H1 (cell line): ENCODE measurements around the gene DUS1L. TPM values are rescaled to one million over a fixed set of nuclear protein-coding genes. Genes with fewer than 3 reads are reported as not detected.

Experiments
- ASH2L ChIP-seq: fragments of 200-600, 300-600 bp; sonication (generic); IDR thresholded peaks from one replicate; pipeline ENCODE4 v1.7.1; 2017; ENCODE audit warnings: low read length
- ATF2 ChIP-seq: IDR thresholded peaks from 2 replicates; pipeline ENCODE4 v1.6.1; 2012; ENCODE audit warnings: low read length, inconsistent platforms
- CHD2 ChIP-seq: IDR thresholded peaks from 2 replicates; pipeline ENCODE4 v1.6.1; 2012; ENCODE audit warnings: low read length, improper control_type of control experiment
- GABPA ChIP-seq: IDR thresholded peaks from 2 replicates; pipeline ENCODE4 v1.6.1; 2011; ENCODE audit warnings: mild to moderate bottlenecking, low read length, moderate library complexity, borderline replicate concordance; ENCODE audit not compliant: insufficient read depth
- JUND ChIP-seq: IDR thresholded peaks from 2 replicates; pipeline ENCODE4 v1.6.1; 2011; ENCODE audit warnings: mild to moderate bottlenecking, improper control_type of control experiment, low read length
- RXRA ChIP-seq: IDR thresholded peaks from 2 replicates; pipeline ENCODE4 v1.6.1; 2011; ENCODE audit warnings: low read depth, mild to moderate bottlenecking, low read length, moderate library complexity; ENCODE audit not compliant: insufficient read depth
- SIN3A ChIP-seq, 2 experiments: IDR thresholded peaks in 1 of 2; conservative IDR thresholded peaks in 1 of 2; 2 replicates each; pipeline ENCODE4 v1.6.1; 2011 to 2012; ENCODE audit warnings: low read length in 2 of 2, improper control_type of control experiment in 1 of 2, low read depth in 1 of 2, mild to moderate bottlenecking in 1 of 2
- SRF ChIP-seq: IDR thresholded peaks from 2 replicates; pipeline ENCODE4 v1.6.1; 2011; ENCODE audit warnings: mild to moderate bottlenecking, low read depth, low read length, moderate library complexity
- polyA plus RNA-seq, 7 experiments: library from polyadenylated mRNA; depleted of rRNA in 3 of 7; stranded (reverse) in 5 of 7; unstranded in 2 of 7; fragments of >200 nt in 5 of 7; fragments of 200-250 nt in 2 of 7; gene quantifications; 1 replicate in 5 of 7; 2 replicates in 1 of 7; 4 replicates in 1 of 7; pipeline versions ENCODE4 v1.2.1 to v1.2.3, GENCODE V29; 2011 to 2013; ENCODE audit warnings: missing spikeins in 2 of 7, mixed read lengths in 2 of 7
- total RNA-seq: library from RNA; stranded (reverse); fragmentation: NEBNext Ultra II Directional; extraction: Animal tissue kit (Norgen Biotek cat#: 25700); gene quantifications from 2 replicates; pipeline ENCODE4 v1.2.1, GENCODE V29; 2021

The DUS1L gene
- total and polyA plus RNA-seq, 2 of the 8 experiments (the other 6 are each of a cell fraction or from before 2014, with no cell fraction given): 34.5 to 69.1 TPM

- TF ChIP-seq ATF2: no peak
- no peak for TF ChIP-seq JUND
- no peak for TF ChIP-seq GABPA
- TF ChIP-seq RXRA: no peak
- TF ChIP-seq ASH2L: no peak
- TF ChIP-seq CHD2: no peak
- no peak for TF ChIP-seq SIN3A (conservative IDR thresholded peaks at IDR 0.05 in 1 of 2, IDR thresholded peaks at IDR 0.05 in 1 of 2; ENCODE audit: low read depth in 1 of 2, low read length in 2 of 2)
- no peak for TF ChIP-seq SRF
These were observed 39.8 kb upstream of the DUS1L start (continued) for GRCh38 chr17:82105417-82105881.
